WTC11 (cell line): Measurements from ENCODE around the gene NLN. TPM values are rescaled to one million over a fixed set of nuclear protein-coding genes. Genes with fewer than 3 reads are reported as not detected.

ENCODE experiments used
- ATAC-seq: fragments of 200-7000 bp; cut with Tn5 transposase; 2 replicates; pipeline ENCODE4 v1.10.0; 2021; ENCODE audit warnings: mild to moderate bottlenecking, moderate library complexity
- CTCF ChIA-PET: fragments of 300-600 bp; sonication (Branson Sonifier 250); formaldehyde crosslinking; loops from one replicate; lab custom pipeline; 2021; ENCODE audit warnings: antibody characterized with exemption; lab: Charles Lee
- POLR2A ChIA-PET: fragments of 350-600 bp; sonication (Branson Sonifier 250); formaldehyde crosslinking; loops from one replicate; lab custom pipeline; 2021; ENCODE audit warnings: antibody characterized with exemption; lab: Charles Lee
- DNase-seq: peaks from one replicate; pipeline ENCODE4 v3.0.0; 2021; ENCODE audit warnings: low spot score
- H3K27ac Mint-ChIP-seq: 2 replicates; pipeline ENCODE4 v1.8.0; 2021; ENCODE audit warnings: mixed read lengths
- H3K27me3 Mint-ChIP-seq: 2 replicates; pipeline ENCODE4 v1.8.0; 2021; ENCODE audit warnings: low read depth, mild to moderate bottlenecking, moderate library complexity, mixed read lengths
- H3K36me3 Mint-ChIP-seq: 2 replicates; pipeline ENCODE4 v1.8.0; 2021; ENCODE audit warnings: mixed read lengths
- H3K4me1 Mint-ChIP-seq: 2 replicates; pipeline ENCODE4 v1.8.0; 2022; ENCODE audit warnings: mixed read lengths
- H3K4me3 Mint-ChIP-seq: 2 replicates; pipeline ENCODE4 v1.8.0; 2021; ENCODE audit warnings: mild to moderate bottlenecking, moderate library complexity, mixed read lengths
- H3K9me3 Mint-ChIP-seq: 2 replicates; pipeline ENCODE4 v1.8.0; 2021; ENCODE audit warnings: mixed read lengths
- AR ChIP-seq: fragments of 250-450 bp; sonication (Bioruptor Pico); IDR thresholded peaks from 2 replicates; pipeline ENCODE4 v1.9.0; 2021; ENCODE audit warnings: mild to moderate bottlenecking
- CBFB ChIP-seq: sonication (generic); formaldehyde crosslinking; IDR thresholded peaks from 2 replicates; pipeline ENCODE4 v1.8.1; 2022; ENCODE audit warnings: mild to moderate bottlenecking, low read depth, missing genetic modification reagents
- CREB1 ChIP-seq: sonication (generic); formaldehyde crosslinking; IDR thresholded peaks from 2 replicates; pipeline ENCODE4 v1.8.0; 2023; ENCODE audit warnings: mild to moderate bottlenecking, missing genetic modification reagents
- CREM ChIP-seq: sonication (generic); formaldehyde crosslinking; IDR thresholded peaks from 2 replicates; pipeline ENCODE4 v1.8.1; 2022; ENCODE audit warnings: mild to moderate bottlenecking, missing genetic modification reagents, moderate library complexity
- E2F1 ChIP-seq: sonication (generic); formaldehyde crosslinking; IDR thresholded peaks from 2 replicates; pipeline ENCODE4 v1.8.0; 2022; ENCODE audit warnings: mild to moderate bottlenecking, missing genetic modification reagents
- GABPB1 ChIP-seq: sonication (generic); formaldehyde crosslinking; IDR thresholded peaks from 2 replicates; pipeline ENCODE4 v1.8.1; 2023; ENCODE audit warnings: mild to moderate bottlenecking, missing genetic modification reagents
- IRF1 ChIP-seq: sonication (generic); formaldehyde crosslinking; IDR thresholded peaks from 2 replicates; pipeline ENCODE4 v1.8.0; 2023; ENCODE audit warnings: missing genetic modification reagents
- IRF2 ChIP-seq: sonication (generic); formaldehyde crosslinking; IDR thresholded peaks from 2 replicates; pipeline ENCODE4 v1.8.0; 2022; ENCODE audit warnings: low read depth, missing genetic modification reagents, borderline replicate concordance
- JUN ChIP-seq: sonication (generic); formaldehyde crosslinking; IDR thresholded peaks from 2 replicates; pipeline ENCODE4 v1.8.0; 2023; ENCODE audit warnings: mild to moderate bottlenecking, missing genetic modification reagents
- MYBL2 ChIP-seq: sonication (generic); formaldehyde crosslinking; IDR thresholded peaks from 2 replicates; pipeline ENCODE4 v1.8.1; 2023; ENCODE audit warnings: mild to moderate bottlenecking, moderate library complexity, missing genetic modification reagents
- NFATC4 ChIP-seq: fragments of 250-450 bp; sonication (Bioruptor Pico); IDR thresholded peaks from 2 replicates; pipeline ENCODE4 v1.9.0; 2021; ENCODE audit warnings: mild to moderate bottlenecking
- NFE2L1 ChIP-seq: sonication (generic); formaldehyde crosslinking; IDR thresholded peaks from 2 replicates; pipeline ENCODE4 v1.8.1; 2023; ENCODE audit warnings: missing genetic modification reagents
- NR1H2 ChIP-seq: sonication (generic); formaldehyde crosslinking; IDR thresholded peaks from 2 replicates; pipeline ENCODE4 v1.9.0; 2021; ENCODE audit warnings: mild to moderate bottlenecking, moderate library complexity, missing genetic modification reagents
- OVOL2 ChIP-seq: fragments of 250-450 bp; sonication (Bioruptor Pico); IDR thresholded peaks from 2 replicates; pipeline ENCODE4 v1.9.0; 2021; ENCODE audit warnings: mild to moderate bottlenecking, borderline replicate concordance
- RORB ChIP-seq: fragments of 250-450 bp; sonication (Bioruptor Pico); IDR thresholded peaks from 2 replicates; pipeline ENCODE4 v1.9.0; 2021; ENCODE audit warnings: mild to moderate bottlenecking
- SP1 ChIP-seq: sonication (generic); formaldehyde crosslinking; conservative IDR thresholded peaks from 2 replicates; pipeline ENCODE4 v1.8.1; 2022; ENCODE audit warnings: missing genetic modification reagents
- STAT6 ChIP-seq: sonication (generic); formaldehyde crosslinking; conservative IDR thresholded peaks from 2 replicates; pipeline ENCODE4 v1.8.1; 2023; ENCODE audit warnings: mild to moderate bottlenecking, low read depth, missing genetic modification reagents, moderate library complexity
- ZBTB43 ChIP-seq: sonication (generic); formaldehyde crosslinking; IDR thresholded peaks from 2 replicates; pipeline ENCODE4 v1.8.1; 2023; ENCODE audit warnings: mild to moderate bottlenecking, missing genetic modification reagents
- ZNF219 ChIP-seq: sonication (generic); formaldehyde crosslinking; IDR thresholded peaks from 2 replicates; pipeline ENCODE4 v1.8.0; 2023; ENCODE audit warnings: missing genetic modification reagents, mild to moderate bottlenecking, borderline replicate concordance
- ZNF263 ChIP-seq: sonication (generic); formaldehyde crosslinking; IDR thresholded peaks from 2 replicates; pipeline ENCODE4 v1.8.1; 2022; ENCODE audit warnings: low read depth, mild to moderate bottlenecking, moderate library complexity, missing genetic modification reagents
- total RNA-seq: library from RNA; stranded (reverse); gene quantifications from 3 replicates; pipeline ENCODE4 v1.2.3, GENCODE V29; 2021
- TF ChIP-seq, protein P1 (sequence below): sonication (generic); formaldehyde crosslinking; IDR thresholded peaks from 2 replicates; pipeline ENCODE4 v1.8.1; 2023; ENCODE audit warnings: mild to moderate bottlenecking, missing genetic modification reagents, moderate library complexity
- TF ChIP-seq, protein P2 (sequence below): fragments of 250-450 bp; sonication (Bioruptor Pico); IDR thresholded peaks from 2 replicates; pipeline ENCODE4 v1.9.0; 2021; ENCODE audit warnings: moderate library complexity, mild to moderate bottlenecking, inconsistent platforms, borderline replicate concordance

The NLN gene
- total RNA-seq, 1 experiment from 2014 or later = 163 TPM

GRCh38 chr5:65819215-65819904 is 97.4 kb downstream of the NLN start (continued):
- TF ChIP-seq ZBTB43 (CRISPR knock-in tag) (no peak), CREM (CRISPR knock-in tag) (no peak), SP1 (CRISPR knock-in tag) (no peak)
- TF ChIP-seq, protein P1, sequence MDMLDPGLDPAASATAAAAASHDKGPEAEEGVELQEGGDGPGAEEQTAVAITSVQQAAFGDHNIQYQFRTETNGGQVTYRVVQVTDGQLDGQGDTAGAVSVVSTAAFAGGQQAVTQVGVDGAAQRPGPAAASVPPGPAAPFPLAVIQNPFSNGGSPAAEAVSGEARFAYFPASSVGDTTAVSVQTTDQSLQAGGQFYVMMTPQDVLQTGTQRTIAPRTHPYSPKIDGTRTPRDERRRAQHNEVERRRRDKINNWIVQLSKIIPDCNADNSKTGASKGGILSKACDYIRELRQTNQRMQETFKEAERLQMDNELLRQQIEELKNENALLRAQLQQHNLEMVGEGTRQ (CRISPR knock-in tag) = no peak

GRCh38 chr5:65819905-65820240 is 97.9 kb downstream of the NLN start:
- DNase-seq = no peak
- no peaks in the 10 kb centered on the region for H3K27me3 Mint-ChIP-seq
- peaks cover 15% of the 10 kb centered on the region for H3K4me1 Mint-ChIP-seq
- no peak overlapping the region for H3K27ac Mint-ChIP-seq
- H3K4me3 Mint-ChIP-seq = no peak overlapping the region
- H3K9me3 Mint-ChIP-seq = no peaks in the 10 kb centered on the region
- TF ChIP-seq RORB (no peak), ZNF263 (CRISPR knock-in tag) (no peak), STAT6 (no peak), E2F1 (CRISPR knock-in tag) (no peak), SP1 (CRISPR knock-in tag) (no peak), NFE2L1 (CRISPR knock-in tag) (no peak), IRF2 (no peak), ZNF219 (no peak), JUN (CRISPR knock-in tag) (no peak)
- TF ChIP-seq, all 79 proteins: peak for 0
- peaks cover 39% of the 10 kb centered on the region for H3K36me3 Mint-ChIP-seq
- ChIA-PET CTCF (no interaction called here), POLR2A (no interaction called here)
- ATAC-seq = no peak

DNA sequence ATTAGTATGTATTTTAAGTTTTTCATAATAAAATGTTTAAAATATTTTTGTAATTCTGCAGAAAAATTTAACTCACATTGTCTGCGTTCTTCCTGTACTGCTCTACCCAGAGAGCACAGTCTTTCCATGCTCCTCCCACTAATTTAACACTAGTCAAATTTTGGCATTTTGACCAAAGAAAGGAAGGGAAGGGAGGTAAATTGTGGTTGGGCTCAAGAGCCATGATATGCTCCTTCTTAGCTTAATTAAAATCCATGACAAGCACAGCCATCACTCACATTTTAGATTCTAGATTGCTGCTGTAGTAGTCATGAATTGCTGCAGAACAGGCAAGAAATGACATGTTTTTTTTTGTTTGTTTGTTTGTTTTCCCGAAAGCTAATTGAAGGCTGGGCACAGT is 98.4 kb downstream of the NLN start:
- Mint-ChIP-seq H3K27ac (no peak overlapping the region; the same call in 1 of the 2 replicates), H3K9me3 (no peaks in the 10 kb centered on the region), H3K27me3 (no peaks in the 10 kb centered on the region), H3K36me3 (peaks cover 34% of the 10 kb centered on the region), H3K4me3 (no peak overlapping the region), H3K4me1 (peaks cover 15% of the 10 kb centered on the region)
- ChIA-PET CTCF (no interaction called here), POLR2A (no interaction called here)
- no peak for TF ChIP-seq IRF1 (CRISPR knock-in tag)
- TF ChIP-seq CBFB (CRISPR knock-in tag) = no peak
- no peak for TF ChIP-seq GABPB1 (CRISPR knock-in tag)
- no peak for TF ChIP-seq NR1H2 (CRISPR knock-in tag)
- TF ChIP-seq, protein P2, sequence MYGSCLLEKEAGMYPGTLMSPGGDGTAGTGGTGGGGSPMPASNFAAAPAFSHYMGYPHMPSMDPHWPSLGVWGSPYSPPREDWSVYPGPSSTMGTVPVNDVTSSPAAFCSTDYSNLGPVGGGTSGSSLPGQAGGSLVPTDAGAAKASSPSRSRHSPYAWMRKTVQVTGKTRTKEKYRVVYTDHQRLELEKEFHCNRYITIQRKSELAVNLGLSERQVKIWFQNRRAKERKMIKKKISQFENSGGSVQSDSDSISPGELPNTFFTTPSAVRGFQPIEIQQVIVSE (CRISPR knock-in tag) = no peak
- TF ChIP-seq MYBL2 (CRISPR knock-in tag) = no peak
- no peak for TF ChIP-seq CREB1 (CRISPR knock-in tag)
- no peak for TF ChIP-seq CREM (CRISPR knock-in tag)
- no peak for TF ChIP-seq OVOL2 (CRISPR knock-in tag)
- no peak for TF ChIP-seq NFATC4 (CRISPR knock-in tag)
- no peak for TF ChIP-seq NFE2L1 (CRISPR knock-in tag)
- TF ChIP-seq AR = no peak
- TF ChIP-seq ZBTB43 (CRISPR knock-in tag) = no peak
- DNase-seq (no peak), ATAC-seq (no peak)
